Measurements from ENCODE around the gene GPATCH2L. TPM values are rescaled to one million over a fixed set of nuclear protein-coding genes. Genes with fewer than 3 reads are reported as not detected.

Gene GPATCH2L
- total RNA-seq, 1 donor from 2014 or later: 71.5 TPM

DNA sequence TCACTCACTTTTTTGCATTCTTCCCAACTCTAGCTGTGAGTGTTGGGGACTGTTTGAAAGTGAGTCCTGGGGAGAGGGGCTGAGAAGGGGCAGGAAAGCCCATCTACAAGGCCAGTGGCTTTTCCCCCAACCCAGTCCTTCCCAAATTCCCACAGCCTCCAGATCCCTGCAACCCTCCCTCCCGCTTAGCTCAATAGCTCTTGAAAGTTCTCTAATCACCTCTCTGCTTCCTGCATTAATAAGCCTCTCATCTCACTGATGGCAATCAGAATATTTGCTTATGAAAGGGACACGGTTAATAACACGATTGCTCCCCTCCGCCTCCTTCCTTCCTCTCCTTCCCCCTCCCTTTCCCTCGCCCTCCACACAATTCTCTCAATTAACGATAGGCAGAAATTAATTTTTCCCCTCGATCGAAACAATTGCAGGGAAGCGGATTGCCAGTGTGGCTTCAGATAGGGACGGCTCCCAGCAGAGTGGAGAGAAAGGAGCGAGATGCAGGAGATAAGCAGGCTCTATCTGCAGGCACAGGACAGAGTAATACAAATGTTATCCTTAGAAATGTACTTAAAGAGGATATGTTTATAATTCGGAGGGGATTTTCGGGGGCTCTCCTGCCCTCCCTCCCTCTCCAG is 15.1 kb upstream of the GPATCH2L start:
- no peak for DNase-seq (ENCODE audit: low spot score)

DNA sequence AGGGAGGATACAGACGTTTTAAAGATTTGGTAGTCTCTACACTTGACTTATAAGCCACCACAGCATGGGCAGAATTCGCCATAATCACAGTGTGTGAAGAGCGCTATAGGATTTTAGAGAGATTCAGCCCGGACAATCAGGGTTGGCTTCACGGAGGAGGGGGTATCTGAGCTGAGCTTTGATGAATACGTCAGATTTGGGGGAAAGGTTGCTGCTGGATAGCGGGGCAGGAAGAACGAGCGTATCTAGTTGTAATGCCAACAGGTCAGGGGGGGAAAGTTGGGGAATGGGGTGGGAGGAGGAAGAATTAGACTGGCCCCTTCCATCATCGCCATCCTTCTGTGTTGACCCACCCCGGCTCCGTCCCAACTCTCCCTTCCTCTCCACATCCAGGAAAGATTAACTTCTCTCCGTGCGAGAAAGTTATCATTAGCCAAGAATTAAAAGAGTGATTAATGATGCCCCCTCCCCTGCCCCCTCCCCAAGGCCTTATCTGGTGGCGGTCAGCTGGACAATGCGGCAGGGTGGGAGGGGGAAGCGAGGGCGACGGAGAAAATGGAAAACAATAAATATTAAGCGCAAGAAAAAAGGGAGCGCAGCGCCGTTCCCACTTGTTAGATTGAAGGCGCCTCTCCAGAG is 13.5 kb upstream of the GPATCH2L start:
- DNase-seq (ENCODE audit: low spot score): no peak

DNA sequence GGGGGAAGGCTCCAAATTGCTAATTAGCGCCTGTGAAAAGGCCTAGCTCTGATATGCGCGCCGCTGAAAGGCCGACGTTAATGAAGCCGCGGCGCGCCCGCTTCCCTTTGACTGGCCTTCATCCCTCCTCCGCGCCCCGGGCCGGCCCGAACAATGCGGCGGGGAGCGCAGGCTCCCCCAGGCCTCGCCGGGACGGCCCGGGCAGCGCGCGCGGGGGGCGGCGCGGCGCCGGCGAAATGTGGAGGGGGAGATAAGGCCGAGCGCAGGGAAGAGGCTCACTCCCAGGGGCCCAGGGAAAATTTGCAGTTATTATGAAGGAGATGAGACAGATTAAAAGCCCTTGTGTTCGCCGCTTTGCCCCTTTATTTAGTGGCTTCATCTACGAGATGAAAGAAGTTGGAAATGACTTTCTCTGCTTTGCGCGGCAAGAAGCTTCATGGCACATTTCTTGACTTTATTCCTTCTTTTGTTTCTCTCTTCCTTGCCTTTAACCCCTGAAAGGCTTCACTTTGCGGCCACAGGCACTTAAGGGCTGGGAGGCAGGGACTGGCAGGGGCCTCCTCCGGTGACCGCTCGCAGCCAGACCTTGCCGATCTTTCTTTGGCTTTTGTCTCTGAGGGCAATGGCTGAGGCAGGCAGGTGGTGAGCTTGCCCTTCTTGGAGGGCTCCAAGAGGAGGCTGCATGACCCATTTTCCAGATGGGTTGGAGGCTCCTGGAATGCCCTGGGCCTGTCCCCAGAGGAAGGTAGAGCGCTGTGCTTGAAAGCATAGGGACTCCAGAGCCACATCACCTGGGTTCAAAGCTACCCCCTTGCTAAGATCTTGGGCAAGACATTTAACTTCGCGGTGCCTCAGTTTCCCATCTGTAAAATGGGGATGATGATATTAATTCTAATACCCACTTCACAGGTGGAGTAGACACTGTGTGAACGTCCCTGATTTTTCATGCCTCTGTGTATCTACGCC is 12.7 kb upstream of the GPATCH2L start:
- DNase-seq (ENCODE audit: low spot score): no peak

DNA sequence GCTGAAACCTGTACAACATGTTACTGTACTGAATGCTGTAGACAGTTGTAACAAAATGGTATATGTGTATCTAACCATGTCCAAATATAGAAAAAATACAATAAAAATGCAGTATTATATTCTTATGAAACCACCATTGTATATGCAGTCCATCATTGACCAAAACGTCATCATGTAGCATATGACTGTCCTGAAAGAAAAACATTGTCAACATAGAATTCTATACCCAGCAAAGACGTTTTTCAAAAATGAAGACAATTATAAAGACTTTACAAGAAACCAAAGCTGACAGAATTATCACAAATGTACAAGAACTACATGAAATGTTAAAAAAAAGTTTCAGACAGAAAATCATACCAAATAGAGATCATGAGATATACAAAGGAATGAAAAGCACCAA is 8.1 kb upstream of the GPATCH2L start:
- no peak for DNase-seq (ENCODE audit: low spot score)

DNA sequence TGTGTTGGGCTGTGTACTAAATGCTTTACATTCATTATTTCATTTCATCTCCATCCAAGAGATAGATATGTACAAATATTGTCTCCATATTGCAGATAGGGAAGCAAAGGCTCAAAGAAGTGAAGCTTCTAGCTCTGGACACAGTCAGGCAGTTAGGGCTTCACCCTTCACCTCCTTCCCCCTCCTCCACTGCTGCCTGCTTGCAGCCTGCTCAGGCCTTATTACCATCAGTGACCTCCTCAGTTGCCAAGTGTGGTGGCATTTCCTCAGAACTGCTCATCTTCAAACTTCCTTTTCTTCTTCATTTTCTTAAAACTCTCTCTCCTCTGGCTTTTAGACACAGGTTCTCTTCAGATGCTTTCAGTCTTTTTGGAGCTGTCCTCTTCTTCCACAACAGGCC is 4.7 kb upstream of the GPATCH2L start:
- no peak for DNase-seq (ENCODE audit: low spot score)

DNA sequence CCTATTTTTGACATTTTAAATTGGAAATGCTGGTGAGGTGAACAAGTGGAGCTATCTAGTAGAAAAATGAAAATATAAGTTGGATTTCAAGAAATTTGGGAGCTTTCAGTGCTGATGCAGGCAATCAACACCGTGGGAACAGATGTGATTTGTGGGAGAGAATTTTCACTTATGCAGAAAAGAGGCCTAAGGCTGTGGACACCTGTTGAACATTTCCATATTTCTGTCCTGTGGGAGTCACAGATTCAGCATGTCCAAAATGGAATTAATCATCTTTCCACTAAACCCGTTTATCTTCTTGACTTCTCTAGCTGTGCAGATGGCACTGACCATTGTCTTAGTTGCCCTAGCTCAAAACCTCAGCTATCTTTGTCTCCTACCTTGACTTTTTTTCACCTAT is 2.5 kb upstream of the GPATCH2L start:
- no peak for DNase-seq (ENCODE audit: low spot score)

DNA sequence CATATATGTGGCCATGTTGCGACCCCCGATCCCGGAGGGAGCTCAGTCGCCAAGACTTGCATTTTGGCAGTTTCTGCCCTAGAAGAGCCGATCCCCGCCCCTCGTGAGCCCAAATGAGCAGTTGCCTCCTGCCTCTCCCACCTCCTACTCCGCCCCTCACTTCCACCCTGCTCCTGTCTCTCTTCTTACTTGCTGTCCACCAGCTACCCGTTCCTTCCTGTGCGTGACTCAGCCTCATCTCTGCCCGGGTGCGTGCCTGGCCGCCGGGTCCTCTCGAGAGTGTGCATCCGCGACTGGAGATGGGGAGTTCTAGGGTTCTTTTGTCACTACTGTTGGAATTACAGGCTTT is 585 bp downstream of the GPATCH2L start:
- DNase-seq (ENCODE audit: low spot score): peak; percentile 78

DNA sequence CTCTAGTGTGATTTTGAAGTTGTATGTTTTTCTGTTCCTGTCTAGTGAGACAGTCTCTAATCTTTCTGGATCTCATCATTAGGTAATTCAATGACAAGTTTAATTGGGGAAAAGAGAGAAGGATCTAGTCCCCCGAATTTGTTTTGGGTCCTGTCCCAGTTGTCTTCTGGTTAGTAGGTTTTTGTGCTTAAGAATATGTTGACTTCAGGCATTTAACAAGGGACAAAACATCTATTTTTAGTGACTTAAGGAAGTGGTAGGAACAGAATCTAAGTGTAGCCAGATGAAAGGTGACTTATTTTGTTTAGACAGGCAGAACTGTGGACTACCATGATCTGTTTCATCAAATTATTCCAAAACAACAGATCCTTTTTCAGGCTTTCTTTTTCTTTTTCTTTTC is 2.2 kb downstream of the GPATCH2L start:
- DNase-seq (ENCODE audit: low spot score): no peak

DNA sequence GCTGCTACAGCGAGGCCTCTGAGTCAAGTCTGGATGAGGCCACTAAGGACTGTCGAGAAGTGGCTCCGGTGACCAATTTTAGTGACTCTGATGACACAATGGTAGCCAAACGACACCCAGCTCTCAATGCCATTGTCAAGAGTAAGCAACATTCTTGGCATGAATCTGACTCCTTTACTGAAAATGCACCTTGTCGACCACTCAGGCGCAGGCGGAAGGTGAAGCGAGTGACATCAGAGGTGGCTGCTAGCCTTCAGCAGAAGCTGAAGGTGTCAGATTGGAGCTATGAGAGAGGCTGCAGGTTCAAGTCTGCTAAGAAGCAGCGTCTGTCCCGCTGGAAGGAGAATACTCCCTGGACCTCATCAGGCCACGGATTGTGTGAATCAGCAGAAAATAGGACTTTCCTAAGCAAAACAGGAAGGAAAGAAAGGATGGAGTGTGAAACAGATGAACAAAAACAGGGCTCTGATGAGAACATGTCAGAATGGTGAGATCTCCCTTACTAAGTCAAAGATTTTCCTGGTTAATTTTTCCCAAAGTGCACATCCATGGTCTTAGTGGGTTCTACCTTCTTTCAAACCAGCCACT is 2.9 kb downstream of the GPATCH2L start:
- no peak for DNase-seq (ENCODE audit: low spot score)

DNA sequence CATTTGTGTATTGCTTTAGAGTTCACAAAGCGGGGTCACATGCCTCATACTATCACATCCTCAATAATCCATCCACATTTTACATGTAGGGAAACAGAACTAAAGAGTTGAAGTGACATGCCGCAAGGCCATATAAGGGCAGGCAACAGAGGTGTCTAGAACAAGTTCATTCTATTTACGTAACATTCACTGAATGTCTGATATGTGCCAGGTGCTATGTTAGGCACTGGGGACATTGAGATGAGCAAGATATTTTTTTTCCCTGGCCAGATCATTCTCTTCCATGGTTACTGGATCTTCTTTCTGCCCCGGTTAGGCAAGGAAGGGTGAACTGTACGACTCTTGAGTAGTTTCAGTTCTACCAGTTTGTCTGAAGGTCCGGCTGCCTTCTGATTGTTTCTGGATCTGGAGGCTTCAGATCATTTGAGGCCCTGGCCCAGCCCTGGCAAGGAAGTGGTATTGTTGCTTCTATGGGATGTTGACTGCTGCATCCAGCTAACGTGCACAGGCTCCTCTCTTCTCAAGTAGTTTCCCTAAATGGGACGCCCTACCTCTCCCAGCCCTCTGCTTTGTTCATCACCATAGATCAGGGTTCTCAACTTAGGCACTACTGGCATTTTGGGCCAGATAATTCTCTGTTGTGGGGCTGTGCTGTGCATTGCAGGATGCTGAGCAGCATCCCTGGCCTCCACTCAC is 12.1 kb downstream of the GPATCH2L start:
- DNase-seq (ENCODE audit: low spot score): no peak

DNA sequence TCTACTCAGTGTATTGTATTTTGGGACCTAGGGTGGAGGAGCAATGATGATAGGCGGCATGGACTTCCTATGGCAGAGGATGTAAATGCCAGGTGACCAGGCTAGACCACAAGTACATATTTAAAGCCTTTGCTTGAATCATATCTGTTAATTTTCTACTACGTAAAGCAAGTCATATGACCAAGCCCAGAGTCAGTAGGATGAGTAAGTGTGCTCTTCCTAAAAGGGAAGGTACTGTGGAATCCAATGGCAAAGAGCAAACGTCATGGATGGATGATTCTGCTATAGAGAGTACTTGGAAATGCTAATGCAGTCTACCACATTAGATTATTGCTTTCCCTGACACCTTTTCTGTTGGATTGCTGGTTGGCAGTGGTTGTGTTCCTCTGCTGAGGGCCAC is 16.8 kb downstream of the GPATCH2L start:
- DNase-seq (ENCODE audit: low spot score): no peak

DNA sequence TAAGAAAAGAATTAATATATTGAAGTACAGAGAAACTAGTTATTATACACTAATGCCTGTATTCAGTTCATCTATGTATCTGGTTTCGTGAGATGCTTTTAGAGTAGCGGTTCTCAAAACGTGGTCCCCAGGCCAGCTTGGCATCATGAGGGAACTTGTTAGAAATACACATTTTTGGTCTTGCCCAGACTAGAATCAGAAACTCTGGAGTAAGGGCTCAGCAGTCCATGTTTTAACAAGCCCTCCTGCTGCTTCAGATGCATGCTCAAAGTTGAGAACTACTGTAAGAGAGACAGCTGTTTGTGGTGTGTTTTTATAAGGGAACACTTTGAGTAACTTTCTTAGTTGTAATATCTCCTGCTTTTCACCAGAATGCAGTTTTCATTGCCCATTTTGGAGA is 18.1 kb downstream of the GPATCH2L start:
- DNase-seq (ENCODE audit: low spot score): no peak

DNA sequence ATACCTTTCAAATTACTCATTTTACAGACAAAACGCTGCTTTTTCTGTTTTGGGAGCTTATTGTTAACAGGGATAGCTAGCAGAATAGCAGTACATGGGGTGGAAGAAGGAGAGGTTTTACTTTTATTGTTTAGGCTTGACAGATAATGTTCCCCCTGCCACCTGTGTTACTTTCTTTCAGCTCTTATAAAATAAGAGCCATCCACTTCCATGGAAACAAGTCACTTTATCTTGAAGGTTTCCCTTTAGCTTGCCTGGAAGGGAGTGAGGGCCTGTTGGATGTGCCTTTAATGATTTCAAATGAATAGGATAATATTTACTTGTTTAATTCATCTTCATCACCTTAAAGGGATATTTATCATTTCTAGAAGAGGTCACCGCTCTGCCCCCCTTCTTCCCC is 23.3 kb downstream of the GPATCH2L start:
- no peak for DNase-seq (ENCODE audit: low spot score)

DNA sequence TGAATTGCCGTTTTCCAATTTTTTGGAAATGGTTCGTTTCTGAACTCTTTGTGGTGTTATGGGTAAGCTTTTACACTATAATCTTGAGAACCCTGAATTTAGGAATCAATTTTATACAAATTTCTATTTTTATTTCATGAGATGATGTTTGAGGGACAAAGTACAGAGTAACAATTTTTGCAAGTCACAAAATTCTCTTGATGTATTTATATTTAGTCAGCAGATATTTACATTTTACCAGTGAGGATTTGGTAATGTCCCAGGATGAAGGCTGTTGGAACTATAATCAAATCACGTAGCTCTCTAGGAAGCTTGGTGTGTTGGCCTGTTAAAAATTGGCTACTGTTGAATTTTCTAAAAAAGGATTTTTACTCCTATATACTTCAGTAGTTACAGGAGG is 24.2 kb downstream of the GPATCH2L start:
- no peak for DNase-seq (ENCODE audit: low spot score)

DNA sequence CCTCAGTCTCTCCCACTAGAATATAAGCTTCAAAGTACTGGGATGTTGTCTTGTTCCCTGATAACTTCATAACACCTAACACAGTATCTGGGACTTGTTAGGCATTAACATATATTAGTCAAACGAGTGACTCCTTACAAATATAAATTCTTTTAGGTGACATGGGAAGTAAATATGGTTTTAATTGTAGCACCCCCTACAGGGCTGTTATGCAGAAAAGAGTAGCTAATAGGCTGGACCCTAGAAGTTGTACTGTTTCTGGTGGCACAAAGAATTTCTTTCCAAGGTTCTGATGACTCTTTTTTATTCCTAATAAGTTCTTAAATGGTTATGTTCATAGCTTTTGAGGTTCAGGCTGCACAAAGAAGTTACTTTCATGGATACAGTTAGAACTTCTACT is 29.8 kb downstream of the GPATCH2L start:
- DNase-seq (ENCODE audit: low spot score): no peak

DNA sequence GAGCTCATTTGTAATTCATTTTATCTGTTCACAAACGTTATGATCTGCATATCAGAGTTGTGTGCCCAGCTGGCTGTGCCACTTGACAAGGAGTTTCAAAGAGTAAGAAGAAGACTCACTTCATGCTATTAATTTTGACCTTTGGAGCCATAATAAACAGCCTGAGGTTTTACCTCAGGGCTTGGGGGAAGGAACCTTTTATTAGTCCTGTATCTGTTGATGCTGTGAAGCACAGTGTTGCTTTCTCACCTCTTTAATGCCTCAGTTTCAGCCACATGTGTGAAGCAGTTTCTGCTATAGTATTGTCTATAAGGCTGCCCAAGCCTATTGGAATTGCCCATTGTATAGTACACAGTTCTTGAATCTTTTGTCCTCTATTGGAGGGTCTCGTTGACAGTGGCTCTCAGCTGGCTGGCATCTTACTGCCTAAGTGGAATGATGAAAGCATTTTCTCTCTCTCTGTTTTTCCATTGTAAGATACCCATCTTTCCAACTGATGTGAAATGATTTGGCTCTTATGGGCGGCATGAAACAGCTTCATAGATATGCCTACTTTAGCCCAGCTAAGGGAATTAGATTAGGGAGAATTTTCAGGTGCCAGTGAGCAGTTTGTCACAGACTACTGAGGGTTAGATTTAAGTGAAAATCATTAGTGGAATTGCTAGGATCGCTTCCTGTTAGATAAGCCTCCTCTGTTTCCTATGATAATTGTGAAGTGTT is 34.7 kb downstream of the GPATCH2L start:
- DNase-seq (ENCODE audit: low spot score): no peak

DNA sequence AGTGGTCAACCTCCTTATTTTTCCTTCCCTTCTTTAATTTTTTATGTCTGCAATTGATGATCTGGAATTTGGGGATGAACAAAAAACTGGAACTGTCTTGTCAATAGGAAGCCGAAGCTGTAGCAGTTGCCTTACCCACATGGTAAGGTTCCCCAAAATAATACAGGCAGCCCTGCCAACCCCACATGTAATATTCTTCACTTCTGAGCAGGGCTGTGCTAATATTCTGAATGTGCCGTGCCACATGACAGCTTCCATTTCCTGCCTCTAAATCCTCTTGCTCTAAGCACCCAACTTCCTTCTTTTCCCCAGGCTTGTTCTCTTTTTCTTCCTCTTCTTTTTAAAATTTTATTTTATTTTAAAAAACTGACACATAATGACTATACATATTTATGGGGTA is 39.6 kb downstream of the GPATCH2L start:
- peak; percentile 38 for DNase-seq (ENCODE audit: low spot score)

DNA sequence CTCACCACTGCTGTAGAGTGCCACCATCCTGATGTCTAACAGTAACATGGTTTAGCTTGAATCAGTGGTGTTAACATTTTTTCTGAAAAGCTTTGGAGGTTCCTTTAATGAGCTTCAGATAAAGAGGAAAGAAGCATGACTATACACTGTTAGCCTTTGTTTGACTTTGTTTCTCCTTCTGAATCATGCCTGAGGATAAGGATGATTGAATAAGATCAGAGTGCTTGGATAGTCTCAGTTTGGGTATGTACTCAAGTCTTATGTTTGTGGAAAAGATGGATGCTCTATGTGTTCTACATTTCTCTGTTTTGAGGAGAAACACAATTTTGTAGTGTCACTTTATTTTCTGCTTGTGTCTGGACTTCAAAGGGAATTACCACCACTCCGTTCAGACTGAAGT is 42.0 kb downstream of the GPATCH2L start:
- DNase-seq (ENCODE audit: low spot score): no peak

DNA sequence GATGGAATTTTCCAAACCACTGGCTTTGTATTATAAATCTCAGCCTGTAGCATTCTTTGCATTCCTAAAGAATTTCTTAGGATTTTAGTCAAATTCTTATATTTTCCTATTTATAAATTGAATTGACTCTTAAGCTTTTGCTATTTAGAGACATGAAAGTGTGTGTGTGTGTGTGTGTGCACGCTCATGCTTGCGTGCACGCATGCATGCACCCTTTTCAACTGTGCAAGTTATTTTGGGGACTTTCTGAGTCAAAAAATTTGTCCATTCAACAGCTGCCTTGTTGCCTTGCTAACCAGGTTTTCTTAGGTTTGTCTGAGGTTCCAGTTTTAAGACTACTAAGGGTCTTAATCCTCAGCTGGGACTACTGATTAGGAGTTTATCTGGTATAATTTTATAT is 42.6 kb downstream of the GPATCH2L start:
- DNase-seq (ENCODE audit: low spot score): no peak

DNA sequence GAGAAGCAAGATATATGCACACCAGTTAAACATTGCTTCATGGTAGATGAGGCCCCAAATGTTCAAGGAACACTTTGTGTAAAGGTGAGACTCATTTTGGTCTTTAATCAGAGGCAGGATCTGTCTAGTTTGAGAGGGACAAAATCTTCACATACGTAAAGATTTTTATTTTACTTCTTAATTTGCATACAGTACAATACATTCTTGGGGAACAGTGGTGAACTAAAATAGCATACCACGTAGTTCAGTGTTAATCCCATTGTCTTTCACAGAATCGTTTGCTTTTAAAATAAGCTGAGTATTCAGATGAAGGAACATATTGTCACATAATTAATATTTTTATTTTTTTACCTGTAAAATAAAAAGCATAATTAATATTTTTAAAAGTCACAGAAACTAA is 43.3 kb downstream of the GPATCH2L start:
- no peak for DNase-seq (ENCODE audit: low spot score)
